Measurements from ENCODE around the gene PLCG1. TPM values are rescaled to one million over a fixed set of nuclear protein-coding genes. Genes with fewer than 3 reads are reported as not detected.

PLCG1 gene
- total and polyA plus RNA-seq, 9 of the 15 experiments (the other 6 are each of a cell fraction or from before 2014, with no cell fraction given) = 1.7 to 67.0 (median 34.8) TPM

DNA sequence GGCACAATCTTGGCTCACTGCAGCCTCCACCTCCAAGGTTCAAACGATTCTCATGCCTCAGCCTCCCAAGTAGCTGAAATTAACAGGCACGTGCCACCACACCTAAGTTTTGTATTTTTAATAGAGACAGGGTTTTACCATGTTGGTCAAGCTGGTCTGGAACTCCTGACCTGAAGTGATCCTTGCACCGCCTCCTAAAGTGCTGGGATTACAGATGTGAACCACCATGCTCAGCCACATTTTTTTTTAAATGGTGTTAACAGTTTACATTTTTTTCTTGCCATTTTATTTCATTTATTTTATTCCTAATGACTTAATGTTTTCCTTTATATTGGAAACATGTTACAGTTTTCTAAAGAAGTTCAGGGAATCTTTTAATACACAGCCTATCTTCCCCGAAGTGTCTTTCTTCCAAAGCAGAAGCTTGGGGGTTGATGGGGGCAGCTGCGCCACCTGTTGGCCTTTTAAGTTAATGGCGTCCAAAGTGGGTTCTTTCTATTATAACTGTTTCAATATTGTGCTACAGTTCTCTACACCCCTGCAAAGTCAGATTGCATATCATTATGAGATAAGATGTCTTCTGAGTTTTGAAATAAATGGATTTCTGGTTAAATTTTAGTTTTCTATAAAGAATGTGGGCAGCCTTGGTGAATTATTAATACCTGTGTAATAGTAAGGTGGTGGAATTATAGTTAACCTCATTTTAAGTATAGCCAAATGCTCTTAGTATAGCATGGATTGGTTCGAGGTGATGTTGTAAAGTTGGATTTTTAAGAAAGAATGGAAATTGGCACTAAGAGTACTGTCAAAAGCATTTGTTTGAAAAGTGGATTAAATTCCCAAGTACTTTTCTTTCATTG is 42.0 kb upstream of the PLCG1 start (continued):
- TF ChIP-seq REST (IDR thresholded peaks at IDR 0.05; ENCODE audit: borderline replicate concordance) = peak; percentile 86; the same call in 1 of the 2 replicates
- no peak for TF ChIP-seq REST (CRISPR knock-in tag; IDR thresholded peaks at IDR 0.05; ENCODE audit: low read depth)
- 0 out of 2 replicates have a peak, but pooled peaks have one; percentile 20 for TF ChIP-seq ARID2 (IDR thresholded peaks at IDR 0.05)
- TF ChIP-seq, protein P1, sequence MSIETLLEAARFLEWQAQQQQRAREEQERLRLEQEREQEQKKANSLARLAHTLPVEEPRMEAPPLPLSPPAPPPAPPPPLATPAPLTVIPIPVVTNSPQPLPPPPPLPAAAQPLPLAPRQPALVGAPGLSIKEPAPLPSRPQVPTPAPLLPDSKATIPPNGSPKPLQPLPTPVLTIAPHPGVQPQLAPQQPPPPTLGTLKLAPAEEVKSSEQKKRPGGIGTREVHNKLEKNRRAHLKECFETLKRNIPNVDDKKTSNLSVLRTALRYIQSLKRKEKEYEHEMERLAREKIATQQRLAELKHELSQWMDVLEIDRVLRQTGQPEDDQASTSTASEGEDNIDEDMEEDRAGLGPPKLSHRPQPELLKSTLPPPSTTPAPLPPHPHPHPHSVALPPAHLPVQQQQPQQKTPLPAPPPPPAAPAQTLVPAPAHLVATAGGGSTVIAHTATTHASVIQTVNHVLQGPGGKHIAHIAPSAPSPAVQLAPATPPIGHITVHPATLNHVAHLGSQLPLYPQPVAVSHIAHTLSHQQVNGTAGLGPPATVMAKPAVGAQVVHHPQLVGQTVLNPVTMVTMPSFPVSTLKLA (conservative IDR thresholded peaks at IDR 0.05) = 0 out of 4 replicates have a peak, but pooled peaks of 1 of the 2 experiments have one; percentile 16
- no peak for TF ChIP-seq STAT6 (CRISPR knock-in tag; IDR thresholded peaks at IDR 0.05)
- peak; percentile 88 to 90 for TF ChIP-seq RAD21 (CRISPR knock-in tag; conservative IDR thresholded peaks at IDR 0.05 in 1 of 2, IDR thresholded peaks at IDR 0.05 in 1 of 2)
- TF ChIP-seq NFXL1 (CRISPR knock-in tag; IDR thresholded peaks at IDR 0.05) = no peak
- no peak for TF ChIP-seq ILF3 (IDR thresholded peaks at IDR 0.05; ENCODE audit: borderline replicate concordance)
- TF ChIP-seq BMI1 (IDR thresholded peaks at IDR 0.05; ENCODE audit: low read length) = no peak
- TF ChIP-seq, protein P2, sequence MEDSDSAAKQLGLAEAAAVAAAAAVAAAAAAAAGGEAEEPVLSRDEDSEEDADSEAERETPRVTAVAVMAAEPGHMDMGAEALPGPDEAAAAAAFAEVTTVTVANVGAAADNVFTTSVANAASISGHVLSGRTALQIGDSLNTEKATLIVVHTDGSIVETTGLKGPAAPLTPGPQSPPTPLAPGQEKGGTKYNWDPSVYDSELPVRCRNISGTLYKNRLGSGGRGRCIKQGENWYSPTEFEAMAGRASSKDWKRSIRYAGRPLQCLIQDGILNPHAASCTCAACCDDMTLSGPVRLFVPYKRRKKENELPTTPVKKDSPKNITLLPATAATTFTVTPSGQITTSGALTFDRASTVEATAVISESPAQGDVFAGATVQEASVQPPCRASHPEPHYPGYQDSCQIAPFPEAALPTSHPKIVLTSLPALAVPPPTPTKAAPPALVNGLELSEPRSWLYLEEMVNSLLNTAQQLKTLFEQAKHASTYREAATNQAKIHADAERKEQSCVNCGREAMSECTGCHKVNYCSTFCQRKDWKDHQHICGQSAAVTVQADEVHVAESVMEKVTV (CRISPR knock-in tag; IDR thresholded peaks at IDR 0.05) = peak; percentile 60
